NCI-H1436 treated with DMSO at 0.1 percent for 48 hours (cell line): Measurements from ENCODE around the gene THOC5.
"Not testable (repeated sequence)": the region's sequence is repeated elsewhere in the genome, so short reads cannot be mapped to it uniquely, and the experiment has no call there.

ENCODE experiments used
- DNase-seq: peaks from one replicate; lab custom pipeline; 2025; lab: John Stamatoyannopoulos, UW

The THOC5 gene

GRCh38 chr22:29559853-29560252 lies 6.3 kb upstream of the THOC5 start:
- DNase-seq = no peak

- DNase-seq = no peak
Observed at GRCh38 chr22:29559030-29559429, 5.5 kb upstream of the THOC5 start.

GRCh38 chr22:29555065-29555644 lies 1.6 kb upstream of the THOC5 start:
- DNase-seq = no peak

- not testable (repeated sequence) for DNase-seq
Observed at GRCh38 chr22:29552357-29552756, 1.2 kb downstream of the THOC5 start.

- no peak for DNase-seq
Observed at GRCh38 chr22:29550005-29550404, 3.6 kb downstream of the THOC5 start.

GRCh38 chr22:29545045-29545444 lies 8.5 kb downstream of the THOC5 start:
- DNase-seq = not testable (repeated sequence)

- no peak for DNase-seq
Observed at GRCh38 chr22:29541845-29542244, 11.7 kb downstream of the THOC5 start.

GRCh38 chr22:29539105-29539504 lies 14.5 kb downstream of the THOC5 start:
- DNase-seq = no peak

- DNase-seq = no peak
Observed at GRCh38 chr22:29536411-29536810, 17.1 kb downstream of the THOC5 start.

- no peak for DNase-seq
Observed at GRCh38 chr22:29531419-29531818, 22.1 kb downstream of the THOC5 start.

- no peak for DNase-seq
Observed at GRCh38 chr22:29530716-29531115, 22.8 kb downstream of the THOC5 start.

- DNase-seq = no peak
Observed at GRCh38 chr22:29528144-29528543, 25.4 kb downstream of the THOC5 start.

GRCh38 chr22:29524442-29525191 lies 28.9 kb downstream of the THOC5 start:
- no peak for DNase-seq

GRCh38 chr22:29523761-29524160 lies 29.8 kb downstream of the THOC5 start:
- DNase-seq = no peak

- DNase-seq = no peak
Observed at GRCh38 chr22:29521526-29521925, 32.0 kb downstream of the THOC5 start.

- no peak for DNase-seq
Observed at GRCh38 chr22:29520851-29521250, 32.7 kb downstream of the THOC5 start.

- DNase-seq = no peak
Observed at GRCh38 chr22:29519996-29520395, 33.6 kb downstream of the THOC5 start.

- no peak for DNase-seq
Observed at GRCh38 chr22:29518427-29518826, 35.1 kb downstream of the THOC5 start.

GRCh38 chr22:29517215-29517908 lies 36.2 kb downstream of the THOC5 start:
- DNase-seq = no peak

GRCh38 chr22:29512031-29512430 lies 41.5 kb downstream of the THOC5 start:
- no peak for DNase-seq

- no peak for DNase-seq
Observed at GRCh38 chr22:29511126-29511862, 42.3 kb downstream of the THOC5 start.

GRCh38 chr22:29510542-29510941 lies 43.0 kb downstream of the THOC5 start:
- no peak for DNase-seq

- no peak for DNase-seq
Observed at GRCh38 chr22:29509815-29510214, 43.7 kb downstream of the THOC5 start.
